Occipital lobe (tissue), 1 donor: Measurements from ENCODE around the gene RHOXF2B. TPM values are rescaled to one million over a fixed set of nuclear protein-coding genes. Genes with fewer than 3 reads are reported as not detected.

Experiments used
- total RNA-seq: library from RNA; depleted of rRNA; stranded (reverse); fragments of >200 nt; gene quantifications from one replicate; pipeline ENCODE4 v1.2.3, GENCODE V29; 2014

The RHOXF2B gene
- total RNA-seq, 1 donor from 2014 or later, result not detected

Other genes starting within 250 kb of the RHOXF2B start
- gene UPF3B, start 224.7 kb downstream of the RHOXF2B start, total RNA-seq, result 3.0 TPM
- 13.7 TPM for gene RNF113A, start 206.0 kb downstream of the RHOXF2B start, total RNA-seq
- 28.1 TPM for gene NDUFA1, start 205.9 kb downstream of the RHOXF2B start, total RNA-seq
- gene AKAP14, start 181.8 kb downstream of the RHOXF2B start, total RNA-seq, result 1.4 TPM
- 8.9 TPM for gene NKAP, start 133.9 kb downstream of the RHOXF2B start, total RNA-seq
- not detected for gene RHOXF1, start 38.2 kb upstream of the RHOXF2B start, total RNA-seq
- not detected for gene RHOXF2, start 80.9 kb upstream of the RHOXF2B start, total RNA-seq
- 50.5 TPM for gene ZBTB33, start 173.1 kb upstream of the RHOXF2B start, total RNA-seq
- 1.4 TPM for gene TMEM255A, start 233.8 kb upstream of the RHOXF2B start, total RNA-seq